HL-60 (cell line): ENCODE results near the gene MARCHF10.

ENCODE experiments used
- DNase-seq, 2 experiments: peaks; one replicate each; pipeline ENCODE4 v3.0.0-alpha.2; 2010 to 2020; ENCODE audit warnings: low read depth in 1 of 2, low spot score in 1 of 2
- H3K27ac ChIP-seq: fragments of 250-450 bp; sonication (Bioruptor Pico); replicated peaks from 2 replicates; pipeline ENCODE4 v1.5.1; 2020; ENCODE audit warnings: mild to moderate bottlenecking, moderate library complexity
- H3K27me3 ChIP-seq: fragments of 250-450 bp; sonication (Bioruptor Pico); 2 replicates; pipeline ENCODE4 v1.5.1; 2021; ENCODE audit warnings: mild to moderate bottlenecking, moderate library complexity; ENCODE audit not compliant: insufficient read depth, poor library complexity, severe bottlenecking
- H3K4me3 ChIP-seq: replicated peaks from 2 replicates; pipeline ENCODE4 v1.5.1; 2011; ENCODE audit warnings: mild to moderate bottlenecking, control low read depth, low read length; ENCODE audit not compliant: insufficient read depth
- GABPA ChIP-seq: IDR thresholded peaks from 2 replicates; pipeline ENCODE4 v1.6.1; 2012; ENCODE audit warnings: low read depth
- POLR2AphosphoS5 ChIP-seq: IDR thresholded peaks from 2 replicates; pipeline ENCODE4 v1.6.1; 2012; ENCODE audit warnings: low read depth
- REST ChIP-seq: IDR thresholded peaks from 2 replicates; pipeline ENCODE4 v1.6.1; 2012; ENCODE audit warnings: low read depth; ENCODE audit not compliant: insufficient replicate concordance
- SPI1 ChIP-seq: IDR thresholded peaks from 2 replicates; pipeline ENCODE4 v1.6.1; 2012; ENCODE audit warnings: low read depth, mild to moderate bottlenecking, borderline replicate concordance
- TF ChIP-seq, protein P1 (sequence below): IDR thresholded peaks from one replicate; pipeline ENCODE4 v1.5.1; 2011; ENCODE audit warnings: low read length, control low read depth, inconsistent platforms; ENCODE audit not compliant: insufficient read depth

MARCHF10 gene

GRCh38 chr17:62756198-62756597, 51.9 kb downstream of the MARCHF10 start:
- Histone ChIP-seq H3K27me3 (peaks cover 16% of the 10 kb centered on the region), H3K27ac (no peak overlapping the region), H3K4me3 (no peak overlapping the region)
- TF ChIP-seq REST: no peak
- no peak for TF ChIP-seq GABPA
- TF ChIP-seq, protein P1, sequence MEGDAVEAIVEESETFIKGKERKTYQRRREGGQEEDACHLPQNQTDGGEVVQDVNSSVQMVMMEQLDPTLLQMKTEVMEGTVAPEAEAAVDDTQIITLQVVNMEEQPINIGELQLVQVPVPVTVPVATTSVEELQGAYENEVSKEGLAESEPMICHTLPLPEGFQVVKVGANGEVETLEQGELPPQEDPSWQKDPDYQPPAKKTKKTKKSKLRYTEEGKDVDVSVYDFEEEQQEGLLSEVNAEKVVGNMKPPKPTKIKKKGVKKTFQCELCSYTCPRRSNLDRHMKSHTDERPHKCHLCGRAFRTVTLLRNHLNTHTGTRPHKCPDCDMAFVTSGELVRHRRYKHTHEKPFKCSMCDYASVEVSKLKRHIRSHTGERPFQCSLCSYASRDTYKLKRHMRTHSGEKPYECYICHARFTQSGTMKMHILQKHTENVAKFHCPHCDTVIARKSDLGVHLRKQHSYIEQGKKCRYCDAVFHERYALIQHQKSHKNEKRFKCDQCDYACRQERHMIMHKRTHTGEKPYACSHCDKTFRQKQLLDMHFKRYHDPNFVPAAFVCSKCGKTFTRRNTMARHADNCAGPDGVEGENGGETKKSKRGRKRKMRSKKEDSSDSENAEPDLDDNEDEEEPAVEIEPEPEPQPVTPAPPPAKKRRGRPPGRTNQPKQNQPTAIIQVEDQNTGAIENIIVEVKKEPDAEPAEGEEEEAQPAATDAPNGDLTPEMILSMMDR: no peak
- no peak for TF ChIP-seq POLR2AphosphoS5
- no peak for TF ChIP-seq SPI1
- DNase-seq: no peak

GRCh38 chr17:62755141-62755851, 52.8 kb downstream of the MARCHF10 start:
- TF ChIP-seq POLR2AphosphoS5: no peak
- Histone ChIP-seq H3K4me3 (no peak overlapping the region), H3K27ac (no peak overlapping the region), H3K27me3 (peaks cover 16% of the 10 kb centered on the region)
- DNase-seq: no peak

GRCh38 chr17:62754631-62755030, 53.5 kb downstream of the MARCHF10 start:
- H3K27me3 ChIP-seq: peaks cover 13% of the 10 kb centered on the region
- H3K27ac ChIP-seq: no peak overlapping the region
- no peak for TF ChIP-seq GABPA
- no peak for DNase-seq
- H3K4me3 ChIP-seq: no peak overlapping the region

DNA sequence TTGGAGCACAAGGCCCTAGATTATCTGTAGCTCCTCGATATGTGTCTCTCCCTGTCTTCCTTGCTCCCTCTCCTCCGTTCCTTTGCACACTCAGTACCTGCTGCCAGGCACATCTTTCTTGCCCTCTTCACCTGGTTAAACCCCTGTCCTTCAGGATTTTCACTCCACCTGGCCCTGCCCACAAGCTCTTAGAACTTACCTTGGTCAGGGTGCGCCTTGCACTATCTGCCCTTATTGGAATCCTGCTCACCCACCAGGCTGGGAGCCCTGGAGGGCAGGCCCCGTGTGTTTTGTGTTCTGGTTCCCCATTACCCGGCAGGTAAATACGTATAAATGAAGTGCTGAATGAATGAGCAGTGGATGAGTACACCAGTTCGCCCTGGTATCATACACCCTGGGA, 54.6 kb downstream of the MARCHF10 start:
- TF ChIP-seq POLR2AphosphoS5: no peak
- TF ChIP-seq, protein P1: no peak
- no peak for TF ChIP-seq REST
- TF ChIP-seq GABPA: no peak
- no peak for TF ChIP-seq SPI1
- DNase-seq: no peak
- Histone ChIP-seq H3K4me3 (no peak overlapping the region), H3K27ac (no peak overlapping the region), H3K27me3 (peaks cover 4% of the 10 kb centered on the region)

DNA sequence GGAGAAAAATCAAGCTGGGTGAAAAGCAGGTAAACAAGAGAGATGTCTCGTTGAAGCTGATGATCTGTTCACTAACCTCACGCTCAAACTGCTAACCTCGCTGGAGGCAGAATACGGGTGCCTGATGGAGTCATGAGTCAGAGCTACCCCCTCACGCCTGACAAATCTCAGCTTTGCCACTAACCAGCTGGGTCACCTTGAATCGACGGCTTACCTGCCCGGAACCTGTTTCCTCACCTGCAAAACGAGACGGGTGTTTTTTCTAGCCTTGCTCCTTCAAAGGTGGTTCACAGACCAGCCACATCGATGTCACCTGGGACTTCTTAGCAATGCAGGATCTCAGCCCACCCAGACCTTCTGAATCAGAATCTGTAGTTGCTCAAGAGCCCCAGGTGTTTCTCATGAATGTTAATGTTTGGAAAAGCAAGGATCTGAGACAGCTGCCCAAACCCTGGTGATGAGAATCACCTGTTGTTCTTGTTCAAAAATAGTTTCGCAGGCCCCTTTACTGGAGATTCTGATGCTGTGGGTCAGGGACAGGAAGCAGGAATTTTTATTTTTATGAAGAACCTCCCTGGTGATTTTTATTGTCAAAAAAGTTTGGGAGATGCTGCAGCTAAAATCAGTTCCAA, 56.9 kb downstream of the MARCHF10 start:
- DNase-seq: no peak

More for the DNA sequence above, 56.9 kb downstream of the MARCHF10 start:
- no peaks in the 10 kb centered on the region for H3K27me3 ChIP-seq
- no peak for TF ChIP-seq POLR2AphosphoS5
- TF ChIP-seq SPI1: no peak
- no peak for TF ChIP-seq REST
- TF ChIP-seq, protein P1: no peak
- TF ChIP-seq GABPA: no peak
- no peak overlapping the region for H3K4me3 ChIP-seq
- H3K27ac ChIP-seq: no peak overlapping the region
